SK-N-SH treated with all-trans-retinoic acid at 6 μM for 48 hours (cell line): Measurements from ENCODE around the gene GPR18.

Experiments
- ATAC-seq: fragments of 200-7000 bp; cut with Tn5 transposase; 3 replicates; pipeline ENCODE4 v1.9.1; 2020; ENCODE audit warnings: mild to moderate bottlenecking, moderate library complexity
- ARNTL ChIP-seq: fragments of 450-650 bp; formaldehyde crosslinking; IDR thresholded peaks from 2 replicates; pipeline ENCODE4 v1.5.0; 2020; ENCODE audit warnings: low read depth, mild to moderate bottlenecking, moderate library complexity, borderline replicate concordance
- BACH2 ChIP-seq: fragments of 250-450 bp; sonication (Bioruptor Pico); IDR thresholded peaks from 2 replicates; pipeline ENCODE4 v1.9.0; 2021; ENCODE audit warnings: mild to moderate bottlenecking, borderline replicate concordance
- CREB5 ChIP-seq: fragments of 250-450 bp; sonication (Bioruptor Pico); IDR thresholded peaks from 2 replicates; pipeline ENCODE4 v1.5.1; 2020; ENCODE audit warnings: low read depth, mild to moderate bottlenecking, moderate library complexity
- ESRRG ChIP-seq: fragments of 250-450 bp; sonication (Bioruptor Pico); IDR thresholded peaks from 2 replicates; pipeline ENCODE4 v1.6.1; 2021; ENCODE audit warnings: mild to moderate bottlenecking
- GLIS3 ChIP-seq: fragments of 250-450 bp; sonication (Bioruptor Pico); IDR thresholded peaks from 2 replicates; pipeline ENCODE4 v1.5.0; 2020; ENCODE audit warnings: mild to moderate bottlenecking, moderate library complexity
- ISL1 ChIP-seq: fragments of 250-450 bp; sonication (Bioruptor Pico); IDR thresholded peaks from 2 replicates; pipeline ENCODE4 v2.1.2; 2022; ENCODE audit warnings: mild to moderate bottlenecking, moderate library complexity
- OSR1 ChIP-seq: fragments of 250-450 bp; sonication (Bioruptor Pico); IDR thresholded peaks from 2 replicates; pipeline ENCODE4 v1.8.0; 2022; ENCODE audit warnings: moderate library complexity, mild to moderate bottlenecking, inconsistent platforms
- PATZ1 ChIP-seq: fragments of 250-450 bp; sonication (Bioruptor Pico); IDR thresholded peaks from 2 replicates; pipeline ENCODE4 v1.8.0; 2020; ENCODE audit warnings: mild to moderate bottlenecking, moderate library complexity, borderline replicate concordance
- POU6F1 ChIP-seq: fragments of 250-450 bp; sonication (Bioruptor Pico); IDR thresholded peaks from 2 replicates; pipeline ENCODE4 v1.8.0; 2021; ENCODE audit warnings: low read depth, mild to moderate bottlenecking, moderate library complexity, borderline replicate concordance
- PPARA ChIP-seq: fragments of 250-450 bp; sonication (Bioruptor Pico); IDR thresholded peaks from 2 replicates; pipeline ENCODE4 v1.5.0; 2020; ENCODE audit warnings: mild to moderate bottlenecking, borderline replicate concordance
- RARB ChIP-seq: fragments of 250-450 bp; sonication (Bioruptor Pico); IDR thresholded peaks from 2 replicates; pipeline ENCODE4 v1.8.0; 2021; ENCODE audit warnings: mild to moderate bottlenecking, moderate library complexity
- SNAI2 ChIP-seq: fragments of 250-450 bp; sonication (Bioruptor Pico); IDR thresholded peaks from 2 replicates; pipeline ENCODE4 v1.5.0; 2020; ENCODE audit warnings: mild to moderate bottlenecking, moderate library complexity
- TCF4 ChIP-seq: fragments of 250-450 bp; sonication (Bioruptor Pico); IDR thresholded peaks from 2 replicates; pipeline ENCODE4 v1.8.0; 2021; ENCODE audit warnings: mild to moderate bottlenecking, moderate library complexity, borderline replicate concordance
- TOX ChIP-seq: fragments of 250-450 bp; sonication (Bioruptor Pico); IDR thresholded peaks from 2 replicates; pipeline ENCODE4 v1.8.0; 2021; ENCODE audit warnings: mild to moderate bottlenecking, moderate library complexity, borderline replicate concordance
- ZC3H10 ChIP-seq: fragments of 250-450 bp; sonication (Bioruptor Pico); IDR thresholded peaks from 2 replicates; pipeline ENCODE4 v1.5.1; 2021; ENCODE audit warnings: mild to moderate bottlenecking, moderate library complexity
- ZFP3 ChIP-seq: fragments of 250-450 bp; sonication (Bioruptor Pico); IDR thresholded peaks from 2 replicates; pipeline ENCODE4 v1.5.0; 2020; ENCODE audit warnings: mild to moderate bottlenecking, moderate library complexity
- ZFP30 ChIP-seq: fragments of 450-650 bp; formaldehyde crosslinking; IDR thresholded peaks from 2 replicates; pipeline ENCODE4 v1.5.0; 2022; ENCODE audit warnings: mild to moderate bottlenecking, moderate library complexity
- ZNF565 ChIP-seq: fragments of 450-650 bp; formaldehyde crosslinking; conservative IDR thresholded peaks from 2 replicates; pipeline ENCODE4 v1.5.0; 2020; ENCODE audit warnings: low read depth, mild to moderate bottlenecking, moderate library complexity
- ZNF70 ChIP-seq: fragments of 450-650 bp; formaldehyde crosslinking; IDR thresholded peaks from 2 replicates; pipeline ENCODE4 v1.5.0; 2020; ENCODE audit warnings: mild to moderate bottlenecking, moderate library complexity
- ZNF8 ChIP-seq: fragments of 450-650 bp; formaldehyde crosslinking; IDR thresholded peaks from 2 replicates; pipeline ENCODE4 v1.5.0; 2020; ENCODE audit warnings: mild to moderate bottlenecking, moderate library complexity
- TF ChIP-seq, protein P1 (sequence below): fragments of 250-450 bp; sonication (Bioruptor Pico); IDR thresholded peaks from 2 replicates; pipeline ENCODE4 v1.5.1; 2021; ENCODE audit warnings: mild to moderate bottlenecking, moderate library complexity
- TF ChIP-seq, protein P2 (sequence below): fragments of 250-450 bp; sonication (Bioruptor Pico); IDR thresholded peaks from 2 replicates; pipeline ENCODE4 v1.5.0; 2020; ENCODE audit warnings: mild to moderate bottlenecking, moderate library complexity

Gene GPR18

DNA sequence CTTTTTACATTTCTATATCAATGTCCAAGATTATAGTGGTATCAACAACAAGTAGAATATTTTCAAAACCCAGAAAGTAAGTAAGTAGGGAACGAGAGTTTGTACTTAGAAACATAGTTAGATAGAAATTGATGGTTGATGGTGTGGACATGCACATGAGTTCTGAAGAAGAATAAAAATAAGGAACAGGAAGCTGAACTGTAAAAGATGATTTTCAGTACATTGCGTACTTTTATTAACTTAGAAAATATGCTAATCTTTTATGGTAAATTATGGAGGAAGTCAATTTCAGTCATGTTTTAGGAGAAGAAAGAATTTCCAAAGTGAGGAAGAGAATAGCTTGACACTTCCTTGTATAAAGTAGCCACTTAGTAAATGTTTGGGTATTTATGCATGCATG, 12.3 kb upstream of the GPR18 start:
- ATAC-seq, result no peak
- TF ChIP-seq CREB5 (CRISPR knock-in tag), result no peak
- no peak for TF ChIP-seq ZFP30
- TF ChIP-seq PATZ1, result no peak
- no peak for TF ChIP-seq POU6F1 (CRISPR knock-in tag)
- no peak for TF ChIP-seq ZNF565
- TF ChIP-seq, protein P1, sequence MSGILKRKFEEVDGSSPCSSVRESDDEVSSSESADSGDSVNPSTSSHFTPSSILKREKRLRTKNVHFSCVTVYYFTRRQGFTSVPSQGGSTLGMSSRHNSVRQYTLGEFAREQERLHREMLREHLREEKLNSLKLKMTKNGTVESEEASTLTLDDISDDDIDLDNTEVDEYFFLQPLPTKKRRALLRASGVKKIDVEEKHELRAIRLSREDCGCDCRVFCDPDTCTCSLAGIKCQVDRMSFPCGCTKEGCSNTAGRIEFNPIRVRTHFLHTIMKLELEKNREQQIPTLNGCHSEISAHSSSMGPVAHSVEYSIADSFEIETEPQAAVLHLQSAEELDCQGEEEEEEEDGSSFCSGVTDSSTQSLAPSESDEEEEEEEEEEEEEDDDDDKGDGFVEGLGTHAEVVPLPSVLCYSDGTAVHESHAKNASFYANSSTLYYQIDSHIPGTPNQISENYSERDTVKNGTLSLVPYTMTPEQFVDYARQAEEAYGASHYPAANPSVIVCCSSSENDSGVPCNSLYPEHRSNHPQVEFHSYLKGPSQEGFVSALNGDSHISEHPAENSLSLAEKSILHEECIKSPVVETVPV (CRISPR knock-in tag), result no peak
- TF ChIP-seq GLIS3 (CRISPR knock-in tag), result no peak
- TF ChIP-seq SNAI2, result no peak
- no peak for TF ChIP-seq TCF4 (CRISPR knock-in tag)
- no peak for TF ChIP-seq ZC3H10 (CRISPR knock-in tag)
- no peak for TF ChIP-seq ZFP3 (CRISPR knock-in tag)
- no peak for TF ChIP-seq ZNF70 (CRISPR knock-in tag)
- TF ChIP-seq, protein P2, sequence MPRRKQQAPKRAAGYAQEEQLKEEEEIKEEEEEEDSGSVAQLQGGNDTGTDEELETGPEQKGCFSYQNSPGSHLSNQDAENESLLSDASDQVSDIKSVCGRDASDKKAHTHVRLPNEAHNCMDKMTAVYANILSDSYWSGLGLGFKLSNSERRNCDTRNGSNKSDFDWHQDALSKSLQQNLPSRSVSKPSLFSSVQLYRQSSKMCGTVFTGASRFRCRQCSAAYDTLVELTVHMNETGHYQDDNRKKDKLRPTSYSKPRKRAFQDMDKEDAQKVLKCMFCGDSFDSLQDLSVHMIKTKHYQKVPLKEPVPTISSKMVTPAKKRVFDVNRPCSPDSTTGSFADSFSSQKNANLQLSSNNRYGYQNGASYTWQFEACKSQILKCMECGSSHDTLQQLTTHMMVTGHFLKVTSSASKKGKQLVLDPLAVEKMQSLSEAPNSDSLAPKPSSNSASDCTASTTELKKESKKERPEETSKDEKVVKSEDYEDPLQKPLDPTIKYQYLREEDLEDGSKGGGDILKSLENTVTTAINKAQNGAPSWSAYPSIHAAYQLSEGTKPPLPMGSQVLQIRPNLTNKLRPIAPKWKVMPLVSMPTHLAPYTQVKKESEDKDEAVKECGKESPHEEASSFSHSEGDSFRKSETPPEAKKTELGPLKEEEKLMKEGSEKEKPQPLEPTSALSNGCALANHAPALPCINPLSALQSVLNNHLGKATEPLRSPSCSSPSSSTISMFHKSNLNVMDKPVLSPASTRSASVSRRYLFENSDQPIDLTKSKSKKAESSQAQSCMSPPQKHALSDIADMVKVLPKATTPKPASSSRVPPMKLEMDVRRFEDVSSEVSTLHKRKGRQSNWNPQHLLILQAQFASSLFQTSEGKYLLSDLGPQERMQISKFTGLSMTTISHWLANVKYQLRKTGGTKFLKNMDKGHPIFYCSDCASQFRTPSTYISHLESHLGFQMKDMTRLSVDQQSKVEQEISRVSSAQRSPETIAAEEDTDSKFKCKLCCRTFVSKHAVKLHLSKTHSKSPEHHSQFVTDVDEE, result no peak
- no peak for TF ChIP-seq PPARA (CRISPR knock-in tag)
- TF ChIP-seq ZNF8 (CRISPR knock-in tag), result no peak
- no peak for TF ChIP-seq OSR1
- no peak for TF ChIP-seq RARB
- no peak for TF ChIP-seq TOX

GRCh38 chr13:99269627-99270241, 11.6 kb upstream of the GPR18 start:
- no peak for TF ChIP-seq POU6F1 (CRISPR knock-in tag)
- no peak for TF ChIP-seq TOX
- TF ChIP-seq BACH2 (CRISPR knock-in tag), result no peak
- TF ChIP-seq ZFP3 (CRISPR knock-in tag), result no peak
- no peak for TF ChIP-seq TCF4 (CRISPR knock-in tag)
- TF ChIP-seq ZNF565, result no peak
- TF ChIP-seq ARNTL (CRISPR knock-in tag), result no peak
- TF ChIP-seq, protein P2, result no peak
- TF ChIP-seq RARB, result no peak
- no peak for TF ChIP-seq ESRRG (CRISPR knock-in tag)
- no peak for TF ChIP-seq ISL1
- TF ChIP-seq GLIS3 (CRISPR knock-in tag), result no peak
- no peak for TF ChIP-seq ZC3H10 (CRISPR knock-in tag)
- TF ChIP-seq CREB5 (CRISPR knock-in tag), result no peak
- no peak for TF ChIP-seq OSR1
- no peak for TF ChIP-seq SNAI2
- no peak for TF ChIP-seq PPARA (CRISPR knock-in tag)
- TF ChIP-seq, all 23 proteins: peak for 0
- ATAC-seq, result peak; percentile 96
